Measurements from ENCODE around the gene SLC6A17.

Gene SLC6A17

DNA sequence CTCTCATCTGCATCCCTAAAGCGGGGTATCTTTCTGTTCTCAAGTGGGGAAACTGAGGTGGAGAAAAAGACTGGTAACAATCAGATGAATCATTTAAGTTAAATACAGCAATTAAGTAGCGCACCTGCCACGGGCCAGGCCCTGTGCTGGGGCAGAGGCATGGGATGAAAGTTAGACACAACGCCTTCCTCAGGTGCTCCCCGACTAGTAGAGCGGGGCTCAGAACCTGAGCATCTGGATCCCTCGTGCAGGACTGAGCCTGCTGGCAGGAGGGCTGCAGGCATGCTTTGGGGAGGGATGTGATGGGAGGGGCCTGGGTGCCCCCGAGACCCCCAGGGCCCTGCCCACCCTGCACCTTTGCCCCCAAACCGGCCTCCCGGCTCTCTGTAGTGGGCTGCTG lies 44.9 kb downstream of the SLC6A17 start:
- no peaks in the 10 kb centered on the region for H3K36me3 Mint-ChIP-seq
- ATAC-seq (replicated peaks) (no peak), DNase-seq (no peak)
- no peak overlapping the region for H3K27ac Mint-ChIP-seq
- H3K4me3 Mint-ChIP-seq: no peak overlapping the region
- no peaks in the 10 kb centered on the region for H3K9me3 Mint-ChIP-seq
- H3K27me3 Mint-ChIP-seq: peaks cover 8 to 13% of the 10 kb centered on the region in 2 donors
- peaks cover 2 to 5% of the 10 kb centered on the region in 2 donors for H3K4me1 Mint-ChIP-seq

DNA sequence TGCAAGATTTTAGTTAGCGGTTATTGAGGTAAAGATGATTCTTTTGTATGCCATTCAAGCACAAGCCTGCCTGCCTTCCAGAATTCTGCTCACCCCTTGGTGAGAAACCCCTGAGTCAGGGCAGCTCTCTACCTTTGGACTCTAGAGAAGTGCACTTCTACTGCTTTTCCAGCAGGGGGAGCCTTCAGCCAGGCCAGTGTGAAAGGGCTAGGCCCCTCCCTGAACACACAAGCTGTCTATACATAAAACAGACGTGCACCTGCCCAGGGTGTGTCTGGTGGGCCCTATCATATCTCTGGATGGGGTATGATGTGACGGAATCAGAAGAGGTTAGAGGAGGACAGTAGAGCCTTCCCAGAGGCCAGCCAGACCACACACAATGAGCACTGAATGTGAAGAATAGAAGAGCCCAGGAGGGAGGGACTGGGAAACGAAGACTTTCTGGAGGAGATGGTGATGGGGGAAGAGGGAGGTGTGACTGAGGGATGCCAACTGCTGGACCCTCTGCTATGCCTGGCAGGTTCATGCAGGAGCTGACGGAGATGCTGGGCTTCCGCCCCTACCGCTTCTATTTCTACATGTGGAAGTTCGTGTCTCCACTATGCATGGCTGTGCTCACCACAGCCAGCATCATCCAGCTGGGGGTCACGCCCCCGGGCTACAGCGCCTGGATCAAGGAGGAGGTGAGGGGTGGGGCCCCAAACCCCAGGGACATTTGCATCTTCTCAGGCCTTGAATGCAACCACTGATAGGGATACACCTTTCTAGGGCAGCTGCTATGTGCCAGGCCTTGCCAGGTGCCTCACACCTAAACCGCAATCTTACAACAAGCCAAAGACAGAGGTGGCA lies 46.8 kb downstream of the SLC6A17 start:
- DNase-seq (peak; percentile 26), ATAC-seq (replicated peaks) (peak; percentile 90 to 96)
- Mint-ChIP-seq H3K4me3 (no peak overlapping the region), H3K27me3 (peaks cover 9 to 13% of the 10 kb centered on the region in 2 donors), H3K27ac (no peak overlapping the region), H3K9me3 (no peaks in the 10 kb centered on the region), H3K36me3 (no peaks in the 10 kb centered on the region), H3K4me1 (peaks cover 2 to 5% of the 10 kb centered on the region in 2 donors)

DNA sequence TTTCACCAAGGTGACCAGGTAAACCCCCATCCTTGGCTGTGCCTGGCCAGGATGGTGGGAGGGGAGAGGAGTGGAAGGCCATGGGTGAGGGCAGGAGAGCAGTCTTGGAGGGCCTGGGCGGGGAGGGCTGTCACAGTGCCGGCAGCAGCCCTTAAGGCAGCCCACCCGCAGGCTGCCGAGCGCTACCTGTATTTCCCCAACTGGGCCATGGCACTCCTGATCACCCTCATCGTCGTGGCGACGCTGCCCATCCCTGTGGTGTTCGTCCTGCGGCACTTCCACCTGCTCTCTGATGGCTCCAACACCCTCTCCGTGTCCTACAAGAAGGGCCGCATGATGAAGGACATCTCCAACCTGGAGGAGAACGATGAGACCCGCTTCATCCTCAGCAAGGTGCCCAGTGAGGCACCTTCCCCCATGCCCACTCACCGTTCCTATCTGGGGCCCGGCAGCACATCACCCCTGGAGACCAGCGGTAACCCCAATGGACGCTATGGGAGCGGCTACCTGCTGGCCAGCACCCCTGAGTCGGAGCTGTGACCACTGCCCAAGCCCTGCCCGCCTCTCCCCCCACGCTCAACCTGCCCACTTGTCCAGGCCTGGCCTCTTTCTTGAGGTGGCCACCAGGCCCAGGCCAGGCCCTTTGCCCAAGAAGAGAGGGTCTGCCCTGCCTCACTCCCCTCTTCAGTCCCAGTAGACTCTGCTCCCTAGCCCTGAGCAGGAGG lies 47.8 kb downstream of the SLC6A17 start:
- no peak for DNase-seq
- no peak overlapping the region for H3K4me3 Mint-ChIP-seq
- peaks cover 9 to 13% of the 10 kb centered on the region in 2 donors for H3K27me3 Mint-ChIP-seq
- peaks cover 3 to 5% of the 10 kb centered on the region in 2 donors for H3K4me1 Mint-ChIP-seq
- no peak for ATAC-seq (replicated peaks)
- no peaks in the 10 kb centered on the region for H3K36me3 Mint-ChIP-seq
- no peaks in the 10 kb centered on the region for H3K9me3 Mint-ChIP-seq
- no peak overlapping the region for H3K27ac Mint-ChIP-seq

DNA sequence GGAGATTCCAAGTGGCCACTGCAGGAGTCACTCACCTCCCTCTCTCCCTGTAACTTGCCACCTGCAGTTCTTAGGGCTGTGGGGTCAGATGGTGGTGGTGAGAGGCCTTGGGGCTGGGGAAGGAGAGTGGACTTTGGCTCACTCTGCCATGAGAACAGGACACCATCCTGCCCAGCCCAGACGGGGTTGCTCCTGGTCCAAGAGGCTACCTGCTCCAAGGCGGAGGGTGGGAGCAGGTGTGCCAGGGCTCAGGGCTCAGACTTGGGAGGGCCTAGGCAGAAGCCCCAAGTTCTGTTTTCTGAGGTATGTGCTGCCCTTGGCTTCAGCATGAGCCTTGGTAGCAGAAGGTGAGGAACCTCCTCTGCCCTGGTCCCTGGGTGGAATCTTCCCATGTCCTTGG lies 48.5 kb downstream of the SLC6A17 start:
- Mint-ChIP-seq H3K27me3 (peaks cover 9 to 13% of the 10 kb centered on the region in 2 donors), H3K27ac (no peak overlapping the region), H3K36me3 (no peaks in the 10 kb centered on the region), H3K4me1 (peaks cover 3 to 5% of the 10 kb centered on the region in 2 donors), H3K9me3 (no peaks in the 10 kb centered on the region), H3K4me3 (no peak overlapping the region)
- DNase-seq (no peak), ATAC-seq (replicated peaks) (no peak)

DNA sequence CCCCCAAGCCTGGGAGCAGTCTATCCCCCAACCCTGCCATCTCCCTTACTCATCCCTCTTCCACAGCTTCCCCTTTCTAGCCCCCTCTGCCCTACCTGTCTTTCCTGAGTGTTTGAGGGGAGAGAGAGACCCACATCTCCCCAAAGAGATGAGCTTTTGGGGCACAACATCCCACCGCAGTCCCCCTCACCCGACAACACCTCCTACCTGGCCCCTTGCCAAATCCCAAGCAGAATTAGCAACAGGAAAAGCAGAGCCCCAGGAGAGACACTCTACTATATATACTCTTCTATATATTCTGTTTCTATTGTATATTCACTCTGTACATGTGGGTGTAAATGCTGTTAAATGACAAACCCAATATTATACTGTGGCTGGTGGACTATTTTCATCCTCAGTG lies 49.9 kb downstream of the SLC6A17 start:
- no peak overlapping the region for H3K4me3 Mint-ChIP-seq
- H3K9me3 Mint-ChIP-seq: no peaks in the 10 kb centered on the region
- H3K27me3 Mint-ChIP-seq: peaks cover 9 to 13% of the 10 kb centered on the region in 2 donors
- peaks cover 3 to 5% of the 10 kb centered on the region in 2 donors for H3K4me1 Mint-ChIP-seq
- no peak overlapping the region for H3K27ac Mint-ChIP-seq
- DNase-seq (no peak), ATAC-seq (replicated peaks) (no peak)
- H3K36me3 Mint-ChIP-seq: no peaks in the 10 kb centered on the region

DNA sequence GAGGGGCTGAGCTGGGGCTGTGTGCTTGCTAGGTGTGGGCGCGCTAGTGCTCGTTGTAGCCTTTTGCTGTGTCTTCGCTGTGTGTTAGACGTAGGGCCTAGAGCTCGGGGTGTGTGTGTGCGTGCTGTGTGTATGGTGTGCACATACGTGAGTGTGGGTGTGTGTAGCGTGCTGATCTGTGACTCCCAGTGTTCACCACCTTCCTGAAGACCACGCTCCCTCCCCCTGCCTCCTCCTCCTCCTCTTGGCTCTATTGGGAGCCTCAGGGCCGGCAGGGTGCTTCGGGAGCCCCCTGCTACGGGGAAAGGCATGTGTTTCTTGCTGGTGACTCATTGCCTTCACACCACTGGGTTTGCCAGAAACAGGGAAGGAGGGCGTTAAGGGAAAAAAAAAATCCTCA lies 50.4 kb downstream of the SLC6A17 start:
- peaks cover 3 to 5% of the 10 kb centered on the region in 2 donors for H3K4me1 Mint-ChIP-seq
- H3K36me3 Mint-ChIP-seq: no peaks in the 10 kb centered on the region
- no peaks in the 10 kb centered on the region for H3K9me3 Mint-ChIP-seq
- H3K27ac Mint-ChIP-seq: no peak overlapping the region
- ATAC-seq (replicated peaks) (no peak), DNase-seq (no peak)
- H3K4me3 Mint-ChIP-seq: no peak overlapping the region
- H3K27me3 Mint-ChIP-seq: peaks cover 9 to 13% of the 10 kb centered on the region in 2 donors

DNA sequence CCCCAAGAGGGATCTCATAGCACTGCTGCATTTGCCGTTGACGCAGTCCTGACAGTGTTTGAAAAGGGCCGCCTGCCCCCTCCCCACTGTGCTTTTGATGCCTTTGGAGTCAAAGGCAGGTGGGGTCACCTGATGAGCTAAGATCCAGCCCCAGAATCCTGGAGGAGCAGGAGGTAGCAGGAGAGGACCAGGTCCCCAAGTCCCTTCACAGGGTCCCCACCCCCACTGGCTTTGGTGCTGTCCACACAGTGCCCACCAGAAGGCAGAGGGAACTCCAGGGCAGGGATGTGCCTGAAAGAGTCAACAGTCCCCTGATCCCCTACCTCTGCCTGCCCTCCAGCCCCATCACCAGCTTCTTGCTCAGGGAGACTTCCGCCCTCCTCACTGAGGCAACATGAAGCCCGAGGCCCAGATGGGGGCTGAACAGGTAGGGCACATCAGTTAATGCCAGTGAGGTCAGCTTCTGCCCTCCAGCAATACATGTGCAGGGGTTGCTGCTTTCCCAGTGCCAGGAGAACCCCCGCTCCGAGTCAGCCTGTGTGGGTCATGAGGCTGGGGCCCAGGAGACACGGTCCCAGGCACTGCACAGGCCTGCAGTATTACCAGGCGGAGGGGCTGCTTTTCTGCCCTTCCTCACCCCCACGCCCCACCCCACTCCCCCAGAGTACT lies 51.0 kb downstream of the SLC6A17 start:
- H3K27me3 Mint-ChIP-seq: peaks cover 9 to 13% of the 10 kb centered on the region in 2 donors
- ATAC-seq (replicated peaks): no peak
- no peaks in the 10 kb centered on the region for H3K9me3 Mint-ChIP-seq
- no peak overlapping the region for H3K27ac Mint-ChIP-seq
- H3K4me3 Mint-ChIP-seq: no peak overlapping the region
- no peak for DNase-seq
- H3K36me3 Mint-ChIP-seq: no peaks in the 10 kb centered on the region
- H3K4me1 Mint-ChIP-seq: peaks cover 3 to 5% of the 10 kb centered on the region in 2 donors

DNA sequence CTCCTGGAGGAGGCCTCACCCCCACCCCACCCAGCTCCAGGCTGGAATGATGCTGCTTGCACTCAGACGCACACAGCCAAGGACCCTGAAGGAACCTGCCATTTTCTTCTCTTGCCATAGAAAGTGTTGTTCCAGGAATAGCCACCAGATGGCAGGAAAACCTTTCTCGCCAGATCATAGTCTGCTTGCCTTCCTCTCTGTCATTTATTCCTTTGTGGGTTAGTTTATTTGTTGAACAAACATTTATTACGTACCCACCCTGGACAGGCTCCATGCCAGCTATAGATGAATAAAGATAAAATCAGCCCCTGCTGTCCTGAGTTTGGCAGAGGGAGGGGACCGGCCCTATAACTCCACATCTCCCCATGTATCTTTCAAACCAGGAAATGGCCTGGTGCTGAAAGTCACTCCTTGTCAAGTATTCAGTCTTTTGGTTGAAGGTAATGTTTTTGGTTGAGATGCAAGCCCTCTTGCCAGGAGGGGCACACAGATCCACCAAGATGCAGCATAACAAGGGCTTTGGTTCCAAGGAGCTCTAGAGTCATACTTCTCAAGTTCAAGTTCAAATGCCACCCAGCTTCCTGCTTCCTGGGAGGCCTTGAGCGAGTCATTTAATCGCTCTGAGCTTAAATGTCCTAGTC lies 52.8 kb downstream of the SLC6A17 start:
- DNase-seq: peak; percentile 56
- peak; percentile 79 for ATAC-seq (replicated peaks)
- Mint-ChIP-seq H3K9me3 (no peaks in the 10 kb centered on the region), H3K27me3 (peaks cover 9 to 13% of the 10 kb centered on the region in 2 donors), H3K4me1 (peaks cover 1 to 9% of the 10 kb centered on the region in 2 donors), H3K4me3 (no peak overlapping the region), H3K36me3 (no peaks in the 10 kb centered on the region), H3K27ac (peak overlapping the region; percentile 16)

DNA sequence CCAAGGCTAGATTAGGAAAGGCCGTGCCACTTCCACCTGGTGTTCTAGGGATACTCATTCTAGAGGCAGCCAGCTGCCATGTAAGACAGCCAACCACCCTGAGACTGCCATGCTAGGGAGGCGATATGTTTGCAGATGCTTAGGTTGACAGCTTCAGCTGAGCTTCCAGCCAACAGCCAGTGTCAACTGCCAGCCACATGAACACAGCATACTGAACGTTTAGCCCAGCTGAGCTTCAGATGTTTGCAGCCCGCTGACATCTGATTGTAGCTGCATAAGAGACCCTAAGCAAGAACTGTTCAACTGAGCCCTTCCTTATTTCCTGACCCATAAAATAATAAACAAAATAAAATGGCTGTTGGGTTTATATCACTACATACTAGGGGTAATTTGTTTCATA lies 54.9 kb downstream of the SLC6A17 start:
- H3K4me3 Mint-ChIP-seq: no peak overlapping the region
- peaks cover 8 to 23% of the 10 kb centered on the region in 2 donors for H3K4me1 Mint-ChIP-seq
- H3K36me3 Mint-ChIP-seq: no peaks in the 10 kb centered on the region
- H3K27me3 Mint-ChIP-seq: peaks cover 0 to 1% of the 10 kb centered on the region in 2 donors
- ATAC-seq (replicated peaks) (no peak), DNase-seq (no peak)
- no peaks in the 10 kb centered on the region for H3K9me3 Mint-ChIP-seq
- H3K27ac Mint-ChIP-seq: no peak overlapping the region

DNA sequence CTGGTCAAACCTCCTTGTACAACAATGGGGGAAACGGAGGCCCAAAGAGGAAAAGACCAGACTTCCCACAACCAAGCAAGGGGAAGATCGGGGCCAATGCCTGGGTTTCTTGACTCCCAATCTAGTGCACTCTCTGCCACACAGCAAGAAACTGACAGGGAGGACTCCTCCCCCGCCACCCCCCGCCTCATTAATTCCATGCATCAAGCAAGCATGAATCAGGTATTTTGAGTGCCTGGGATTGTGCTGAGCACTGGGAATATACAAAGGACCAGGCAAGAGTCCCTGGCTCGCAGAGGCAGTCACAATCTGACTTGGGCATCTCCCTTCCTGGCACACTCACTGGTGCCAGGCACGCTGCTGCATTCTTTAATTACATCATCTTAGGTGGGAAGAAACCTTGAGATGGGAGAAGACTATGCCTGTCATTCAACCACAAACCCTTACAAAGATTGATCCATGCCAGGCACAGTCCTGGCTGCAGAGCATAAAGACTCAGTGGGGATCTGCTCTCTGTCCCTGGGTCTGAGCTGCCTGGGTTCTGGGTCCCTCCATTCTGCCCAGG lies 55.4 kb downstream of the SLC6A17 start:
- Mint-ChIP-seq H3K27ac (no peak overlapping the region), H3K4me1 (peaks cover 8 to 24% of the 10 kb centered on the region in 2 donors), H3K9me3 (no peaks in the 10 kb centered on the region), H3K4me3 (no peak overlapping the region), H3K27me3 (no peaks in the 10 kb centered on the region), H3K36me3 (no peaks in the 10 kb centered on the region)
- DNase-seq (no peak), ATAC-seq (replicated peaks) (no peak)

DNA sequence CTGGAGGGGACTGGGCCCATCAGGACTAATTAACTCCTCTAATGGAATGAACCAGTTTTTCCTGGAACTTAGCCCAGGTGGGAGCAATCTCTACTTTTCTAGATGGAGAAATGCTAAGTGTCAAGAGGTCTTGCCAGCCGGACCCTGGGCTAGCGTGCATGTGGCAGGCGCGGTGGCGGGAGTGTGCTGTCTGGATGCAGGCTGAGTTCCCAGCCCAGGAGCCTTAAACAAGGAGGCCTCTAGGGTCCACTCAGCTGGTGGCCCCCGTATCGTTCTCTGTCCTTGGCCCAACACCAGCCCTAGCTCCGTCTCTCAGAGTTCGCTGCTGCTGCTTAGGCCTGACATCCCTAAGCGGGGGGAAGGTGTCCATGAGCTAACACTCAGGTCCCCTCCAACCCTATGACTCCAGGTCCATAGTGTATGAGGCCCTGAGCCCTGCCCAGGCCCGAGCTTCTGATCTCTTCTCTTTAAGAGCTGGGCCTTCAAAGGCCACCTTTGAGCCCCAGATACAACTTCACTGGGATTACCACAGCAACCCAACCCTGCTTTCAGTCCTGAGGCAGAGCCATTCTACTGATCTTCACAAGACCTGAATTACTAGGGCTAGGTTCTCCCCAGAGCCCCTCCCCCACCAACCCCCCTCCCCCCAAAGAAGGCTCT lies 56.1 kb downstream of the SLC6A17 start:
- Mint-ChIP-seq H3K27me3 (no peaks in the 10 kb centered on the region), H3K4me3 (no peak overlapping the region), H3K27ac (no peak overlapping the region), H3K9me3 (no peaks in the 10 kb centered on the region), H3K36me3 (no peaks in the 10 kb centered on the region), H3K4me1 (peaks cover 12 to 31% of the 10 kb centered on the region in 2 donors)
- ATAC-seq (replicated peaks) (no peak), DNase-seq (no peak)

DNA sequence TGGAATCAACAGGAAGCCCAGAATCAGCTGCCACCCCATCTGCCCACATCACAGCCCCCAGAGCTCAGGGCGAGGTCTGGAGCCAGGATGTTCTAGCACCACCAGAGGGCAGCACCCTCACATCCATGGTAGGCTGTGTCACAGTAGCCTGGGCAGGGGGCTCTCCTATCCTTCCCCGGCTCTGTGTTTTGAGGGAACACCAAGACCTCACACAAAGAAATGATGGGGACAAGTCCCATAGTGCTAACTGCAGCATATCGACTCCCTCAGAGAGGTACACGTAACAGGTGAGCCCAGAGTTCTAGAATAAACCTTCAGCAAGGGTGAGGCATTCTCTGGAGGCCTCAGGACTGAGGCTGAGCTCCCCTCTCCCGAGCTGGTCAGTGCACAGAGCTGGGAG lies 57.5 kb downstream of the SLC6A17 start:
- H3K36me3 Mint-ChIP-seq: no peaks in the 10 kb centered on the region
- H3K4me1 Mint-ChIP-seq: peaks cover 16 to 39% of the 10 kb centered on the region in 2 donors
- no peak overlapping the region for H3K27ac Mint-ChIP-seq
- peak; percentile 41 for DNase-seq
- H3K4me3 Mint-ChIP-seq: no peak overlapping the region
- H3K27me3 Mint-ChIP-seq: peaks cover 0 to 6% of the 10 kb centered on the region in 2 donors
- ATAC-seq (replicated peaks): peak; percentile 35 to 48
- H3K9me3 Mint-ChIP-seq: peaks cover 0 to 1% of the 10 kb centered on the region in 2 donors

DNA sequence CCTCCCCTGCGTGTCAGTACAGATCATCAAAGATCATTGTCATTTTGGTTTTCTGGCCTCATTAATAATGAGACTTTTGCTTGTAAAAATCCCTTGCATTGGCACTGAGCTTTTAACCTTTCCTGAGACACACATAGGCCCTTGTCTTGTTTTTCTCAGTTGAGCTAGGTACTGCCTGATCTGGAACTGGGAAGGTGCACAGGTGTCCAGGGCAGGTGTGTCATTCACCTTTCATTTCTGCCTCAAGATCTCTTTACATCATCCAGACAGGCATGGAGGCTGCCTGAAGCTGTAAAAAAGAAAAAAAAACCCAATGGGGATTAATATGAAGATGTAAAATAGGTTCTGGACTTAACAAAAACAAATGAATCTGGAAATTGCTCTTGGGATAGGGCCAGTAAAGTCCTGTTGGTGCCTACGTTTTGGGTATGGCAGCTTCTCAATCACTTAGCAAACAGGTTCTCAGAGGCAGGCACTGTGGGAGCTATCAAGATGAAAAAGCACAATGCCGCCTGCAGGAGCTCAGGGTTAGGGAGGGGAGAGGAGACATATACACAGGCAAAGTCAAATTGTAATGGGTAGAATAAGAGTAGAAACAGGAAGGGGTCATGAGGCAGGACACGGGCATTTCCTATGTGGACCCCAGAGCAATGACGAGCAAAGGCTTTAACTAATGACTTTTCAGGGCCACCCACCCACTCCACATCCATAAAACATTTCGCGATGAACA lies 58.8 kb downstream of the SLC6A17 start:
- DNase-seq (no peak), ATAC-seq (replicated peaks) (no peak)
- H3K9me3 Mint-ChIP-seq: peaks cover 0 to 1% of the 10 kb centered on the region in 2 donors
- H3K36me3 Mint-ChIP-seq: no peaks in the 10 kb centered on the region
- H3K27me3 Mint-ChIP-seq: peaks cover 0 to 6% of the 10 kb centered on the region in 2 donors
- H3K27ac Mint-ChIP-seq: peak overlapping the region; percentile 88
- peak overlapping the region; percentile 95 to 96 for H3K4me3 Mint-ChIP-seq
- peaks cover 19 to 52% of the 10 kb centered on the region in 2 donors for H3K4me1 Mint-ChIP-seq

Measured in stimulated activated naive B cell treated with anti-CD40 and anti-IgM and Interleukin-4, amounts not matched to agents 10 μg/mL and 1 μg/mL and 100 μg/mL, for 72 hours (primary cell).